ENCODE results near the gene TPM4.

Gene TPM4

GRCh38 chr19:16035601-16036297, 40.5 kb upstream of the TPM4 start:
- no peaks in the 10 kb centered on the region for H3K9me3 ChIP-seq (ENCODE audit: control insufficient read depth, low read length)
- no peaks in the 10 kb centered on the region for H3K27me3 ChIP-seq (replicated peaks; ENCODE audit: control insufficient read depth, insufficient read depth, low read length)
- DNase-seq (ENCODE audit: low read depth): no peak
- H3K36me3 ChIP-seq (ENCODE audit: control insufficient read depth, insufficient read depth, low read length, severe bottlenecking): no peaks in the 10 kb centered on the region
- no peak overlapping the region for H3K4me3 ChIP-seq (ENCODE audit: low read length)
- H3K9ac ChIP-seq (ENCODE audit: low read length): no peak overlapping the region
- H3K4me1 ChIP-seq (ENCODE audit: control insufficient read depth, insufficient read depth, low read length): peaks cover 8% of the 10 kb centered on the region

DNA sequence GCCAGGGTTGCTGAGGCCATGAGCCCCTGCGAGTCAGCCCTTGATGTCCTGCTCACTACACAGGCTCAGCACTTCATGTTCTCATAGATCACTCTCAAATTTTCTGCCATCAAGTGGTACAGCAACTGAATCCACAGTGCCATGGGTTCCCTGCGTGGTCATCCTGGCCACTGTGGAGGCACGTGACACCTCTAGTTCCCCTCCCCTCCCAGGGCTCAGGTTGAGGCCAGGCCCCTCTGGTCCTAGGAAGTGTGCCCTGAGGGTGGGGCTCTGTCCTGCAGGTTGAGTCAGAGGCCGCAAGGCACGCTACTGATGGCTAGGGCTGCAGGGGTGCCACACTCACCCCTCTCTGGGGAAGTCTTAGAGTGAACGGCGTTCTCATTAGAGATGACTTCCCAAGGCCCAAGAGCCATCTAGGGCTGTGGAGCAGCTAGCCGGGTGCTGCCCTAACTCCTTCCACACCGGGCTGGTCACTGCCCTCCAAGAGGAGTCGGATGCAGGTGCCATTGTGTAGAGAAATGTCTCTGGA, 39.8 kb upstream of the TPM4 start:
- H3K4me1 ChIP-seq (ENCODE audit: control insufficient read depth, insufficient read depth, low read length): peaks cover 14% of the 10 kb centered on the region
- no peak for DNase-seq (ENCODE audit: low read depth)
- no peaks in the 10 kb centered on the region for H3K27me3 ChIP-seq (replicated peaks; ENCODE audit: control insufficient read depth, insufficient read depth, low read length)
- H3K9ac ChIP-seq (ENCODE audit: low read length): no peak overlapping the region
- H3K4me3 ChIP-seq (ENCODE audit: low read length): no peak overlapping the region
- no peaks in the 10 kb centered on the region for H3K9me3 ChIP-seq (ENCODE audit: control insufficient read depth, low read length)
- no peaks in the 10 kb centered on the region for H3K36me3 ChIP-seq (ENCODE audit: control insufficient read depth, insufficient read depth, low read length, severe bottlenecking)

DNA sequence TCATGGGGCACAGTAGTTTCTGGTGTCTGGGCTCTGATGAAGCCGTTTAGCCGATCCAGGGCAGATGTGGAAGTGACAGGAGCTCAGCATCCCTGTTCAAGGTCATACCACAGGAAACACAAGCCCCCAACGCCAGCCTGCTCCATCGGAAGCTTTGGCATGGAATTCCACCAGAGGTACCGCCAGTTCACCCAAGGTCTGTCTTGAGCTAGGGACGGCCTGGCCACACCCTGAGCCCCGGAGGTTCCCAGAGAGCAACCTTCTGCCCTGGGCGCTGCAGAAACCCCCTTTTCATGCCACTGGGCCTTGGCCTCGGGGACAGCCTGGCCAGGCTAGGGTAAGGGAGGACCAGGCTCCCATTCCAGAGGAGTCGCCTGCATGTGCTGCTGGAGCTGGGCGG, 39.4 kb upstream of the TPM4 start:
- DNase-seq (ENCODE audit: low read depth): no peak
- no peak overlapping the region for H3K9ac ChIP-seq (ENCODE audit: low read length)
- H3K27me3 ChIP-seq (replicated peaks; ENCODE audit: control insufficient read depth, insufficient read depth, low read length): no peaks in the 10 kb centered on the region
- no peaks in the 10 kb centered on the region for H3K9me3 ChIP-seq (ENCODE audit: control insufficient read depth, low read length)
- no peaks in the 10 kb centered on the region for H3K36me3 ChIP-seq (ENCODE audit: control insufficient read depth, insufficient read depth, low read length, severe bottlenecking)
- peaks cover 17% of the 10 kb centered on the region for H3K4me1 ChIP-seq (ENCODE audit: control insufficient read depth, insufficient read depth, low read length)
- no peak overlapping the region for H3K4me3 ChIP-seq (ENCODE audit: low read length)

DNA sequence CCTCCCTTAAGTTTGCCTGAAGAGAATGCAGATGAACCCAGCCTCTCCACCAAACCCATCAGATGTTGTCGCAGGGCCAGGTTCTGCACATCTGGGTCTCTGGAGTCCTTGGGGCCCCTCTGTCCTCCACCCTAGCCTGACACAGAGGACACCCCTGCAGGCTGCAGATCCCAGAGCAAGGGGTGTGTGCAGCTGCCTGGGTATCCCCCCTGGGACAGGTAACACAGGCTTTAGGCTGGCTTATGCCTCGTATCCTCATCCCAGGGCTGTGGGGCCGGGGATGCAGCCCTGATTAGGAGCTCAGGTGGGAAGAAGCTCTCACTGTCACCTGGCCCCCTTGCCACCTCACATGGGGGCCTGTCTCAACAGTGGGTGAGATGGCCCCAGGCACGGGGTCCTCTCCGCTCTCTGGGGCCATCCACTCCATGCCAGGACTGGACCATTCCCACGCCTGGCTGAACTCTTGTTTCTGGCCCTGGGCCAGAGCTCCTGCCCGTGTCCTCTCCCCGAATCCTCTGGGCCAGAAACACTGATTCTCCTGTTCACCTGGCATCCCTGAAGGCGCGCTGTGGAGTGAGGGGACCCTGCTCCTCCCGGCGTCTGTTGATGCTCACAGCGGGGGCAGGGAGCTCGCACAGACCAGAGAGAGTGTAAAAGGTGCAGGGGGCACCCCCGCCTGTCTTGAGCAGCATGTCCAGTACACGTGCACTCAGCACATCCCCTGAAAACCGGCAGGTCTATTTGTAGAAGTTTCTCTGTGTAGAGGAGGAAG, 38.7 kb upstream of the TPM4 start:
- Histone ChIP-seq H3K4me1 (ENCODE audit: control insufficient read depth, insufficient read depth, low read length) (peaks cover 19% of the 10 kb centered on the region), H3K4me3 (ENCODE audit: low read length) (no peak overlapping the region), H3K36me3 (ENCODE audit: control insufficient read depth, insufficient read depth, low read length, severe bottlenecking) (no peaks in the 10 kb centered on the region), H3K9ac (ENCODE audit: low read length) (no peak overlapping the region), H3K27me3 (replicated peaks; ENCODE audit: control insufficient read depth, insufficient read depth, low read length) (no peaks in the 10 kb centered on the region), H3K9me3 (ENCODE audit: control insufficient read depth, low read length) (no peaks in the 10 kb centered on the region)
- no peak for DNase-seq (ENCODE audit: low read depth)

DNA sequence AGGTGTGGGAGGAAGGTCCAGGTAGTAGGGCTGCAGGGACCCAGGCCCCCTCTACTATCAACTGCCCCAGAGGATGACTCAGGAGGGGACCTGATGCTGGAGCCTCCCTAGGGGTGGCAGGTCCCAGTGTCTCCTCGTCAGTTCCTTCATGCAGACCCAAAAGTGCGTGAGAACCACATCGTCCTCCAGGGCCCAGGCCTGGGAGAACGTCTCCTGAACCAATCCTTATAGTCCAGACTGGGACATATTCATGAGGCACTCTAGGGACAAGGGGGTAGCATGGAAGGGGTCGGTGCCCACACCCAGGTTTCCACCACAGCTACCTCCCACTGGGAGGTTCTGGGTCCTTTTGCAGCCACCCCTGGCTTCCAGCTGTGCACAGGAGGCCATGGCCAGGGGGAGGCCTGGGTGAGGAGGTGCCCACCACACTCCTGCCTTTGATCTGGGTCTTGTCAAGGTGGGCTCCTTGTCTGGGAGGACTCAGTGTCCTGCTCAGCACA, 38.0 kb upstream of the TPM4 start:
- H3K9ac ChIP-seq (ENCODE audit: low read length): no peak overlapping the region
- H3K36me3 ChIP-seq (ENCODE audit: control insufficient read depth, insufficient read depth, low read length, severe bottlenecking): no peaks in the 10 kb centered on the region
- no peak overlapping the region for H3K4me3 ChIP-seq (ENCODE audit: low read length)
- DNase-seq (ENCODE audit: low read depth): no peak
- no peaks in the 10 kb centered on the region for H3K9me3 ChIP-seq (ENCODE audit: control insufficient read depth, low read length)
- H3K27me3 ChIP-seq (replicated peaks; ENCODE audit: control insufficient read depth, insufficient read depth, low read length): no peaks in the 10 kb centered on the region
- H3K4me1 ChIP-seq (ENCODE audit: control insufficient read depth, insufficient read depth, low read length): peaks cover 19% of the 10 kb centered on the region

DNA sequence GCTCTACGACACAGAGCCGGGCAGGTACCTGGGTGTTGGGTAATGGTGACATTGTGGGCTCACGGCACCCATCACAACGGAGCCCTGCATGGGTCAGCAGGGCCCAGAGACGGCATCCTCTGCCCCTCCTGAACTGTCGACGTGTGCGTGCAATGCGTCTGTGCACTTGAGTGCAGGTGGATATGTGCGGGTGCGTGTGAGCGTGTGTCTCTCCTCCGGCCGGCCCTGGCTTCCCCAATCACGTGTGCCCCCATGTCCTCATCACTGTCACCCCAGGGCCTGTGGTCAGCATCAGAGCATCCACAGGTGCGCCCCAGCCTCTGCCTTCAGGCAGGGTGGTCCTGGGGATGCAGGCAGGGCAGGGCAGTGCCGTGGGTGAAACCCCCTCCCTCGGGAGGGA, 37.2 kb upstream of the TPM4 start:
- no peak overlapping the region for H3K4me3 ChIP-seq (ENCODE audit: low read length)
- H3K9ac ChIP-seq (ENCODE audit: low read length): no peak overlapping the region
- H3K27me3 ChIP-seq (replicated peaks; ENCODE audit: control insufficient read depth, insufficient read depth, low read length): no peaks in the 10 kb centered on the region
- peaks cover 19% of the 10 kb centered on the region for H3K4me1 ChIP-seq (ENCODE audit: control insufficient read depth, insufficient read depth, low read length)
- H3K9me3 ChIP-seq (ENCODE audit: control insufficient read depth, low read length): no peaks in the 10 kb centered on the region
- DNase-seq (ENCODE audit: low read depth): no peak
- no peaks in the 10 kb centered on the region for H3K36me3 ChIP-seq (ENCODE audit: control insufficient read depth, insufficient read depth, low read length, severe bottlenecking)

- no peaks in the 10 kb centered on the region for H3K9me3 ChIP-seq (ENCODE audit: control insufficient read depth, low read length)
- H3K36me3 ChIP-seq (ENCODE audit: control insufficient read depth, insufficient read depth, low read length, severe bottlenecking): no peaks in the 10 kb centered on the region
- no peak overlapping the region for H3K4me3 ChIP-seq (ENCODE audit: low read length)
- H3K27me3 ChIP-seq (replicated peaks; ENCODE audit: control insufficient read depth, insufficient read depth, low read length): no peaks in the 10 kb centered on the region
- H3K9ac ChIP-seq (ENCODE audit: low read length): no peak overlapping the region
- H3K4me1 ChIP-seq (ENCODE audit: control insufficient read depth, insufficient read depth, low read length): peaks cover 19% of the 10 kb centered on the region
- DNase-seq (ENCODE audit: low read depth): no peak
These were observed 36.8 kb upstream of the TPM4 start for GRCh38 chr19:16039545-16039944.

DNA sequence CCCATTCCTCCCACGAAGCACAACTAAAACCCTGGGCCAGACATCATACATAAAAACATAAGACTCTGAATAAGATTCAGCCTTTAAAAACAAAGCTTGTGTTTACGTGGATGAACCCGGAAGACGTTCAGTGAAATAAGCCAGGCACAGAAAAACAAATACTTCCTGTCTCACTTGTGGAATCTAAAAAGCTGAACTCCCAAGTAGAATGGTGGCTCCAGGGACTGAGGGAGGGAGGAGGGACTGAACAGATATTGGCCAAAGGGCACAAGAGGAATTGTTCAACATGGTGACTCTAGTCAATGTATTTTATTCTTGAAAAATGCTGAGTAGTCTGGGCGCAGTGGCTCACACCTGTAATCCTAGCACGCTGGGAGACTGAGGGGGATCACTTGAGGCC, 35.7 kb upstream of the TPM4 start:
- H3K27me3 ChIP-seq (replicated peaks; ENCODE audit: control insufficient read depth, insufficient read depth, low read length): no peaks in the 10 kb centered on the region
- DNase-seq (ENCODE audit: low read depth): peak; percentile 58
- H3K9me3 ChIP-seq (ENCODE audit: control insufficient read depth, low read length): no peaks in the 10 kb centered on the region
- H3K4me1 ChIP-seq (ENCODE audit: control insufficient read depth, insufficient read depth, low read length): peaks cover 19% of the 10 kb centered on the region
- H3K4me3 ChIP-seq (ENCODE audit: low read length): peak overlapping the region; percentile 58
- no peaks in the 10 kb centered on the region for H3K36me3 ChIP-seq (ENCODE audit: control insufficient read depth, insufficient read depth, low read length, severe bottlenecking)
- peak overlapping the region; percentile 72 for H3K9ac ChIP-seq (ENCODE audit: low read length)

DNA sequence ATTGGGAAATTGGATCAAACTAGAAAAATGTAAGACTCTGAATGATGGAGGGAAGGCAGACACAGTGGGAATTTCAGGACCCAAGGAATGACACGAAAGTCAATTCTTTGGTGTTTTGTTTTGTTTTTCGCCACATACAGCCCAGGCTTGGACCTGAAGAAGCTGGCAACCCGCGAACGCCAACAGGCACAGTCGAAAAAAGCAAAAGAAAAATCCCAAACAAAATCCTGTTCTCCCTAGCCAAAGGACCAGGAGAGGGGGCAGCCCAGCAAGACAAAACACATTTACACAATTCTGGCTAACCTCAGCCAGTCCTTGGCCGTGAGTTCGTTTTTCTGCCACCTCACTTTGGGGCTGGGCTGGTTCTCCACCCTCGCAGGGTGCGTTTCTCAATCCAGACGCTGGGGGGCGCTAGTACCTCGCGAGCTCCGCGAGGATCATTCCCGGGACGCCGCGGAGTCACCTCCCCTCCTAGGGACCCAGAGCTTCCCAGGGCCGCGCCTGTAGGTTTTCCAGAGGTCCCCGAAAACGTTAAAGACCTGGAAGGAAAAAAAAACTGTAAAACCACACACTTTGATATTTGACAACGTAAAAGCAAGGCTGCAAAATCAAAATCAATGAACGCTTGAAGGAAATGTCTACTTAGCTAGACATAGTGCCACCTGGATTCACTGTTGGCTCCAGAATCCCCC, 34.9 kb upstream of the TPM4 start:
- H3K9me3 ChIP-seq (ENCODE audit: control insufficient read depth, low read length): no peaks in the 10 kb centered on the region
- peak overlapping the region; percentile 58 for H3K4me3 ChIP-seq (ENCODE audit: low read length)
- no peaks in the 10 kb centered on the region for H3K27me3 ChIP-seq (replicated peaks; ENCODE audit: control insufficient read depth, insufficient read depth, low read length)
- H3K4me1 ChIP-seq (ENCODE audit: control insufficient read depth, insufficient read depth, low read length): peaks cover 19% of the 10 kb centered on the region
- H3K36me3 ChIP-seq (ENCODE audit: control insufficient read depth, insufficient read depth, low read length, severe bottlenecking): no peaks in the 10 kb centered on the region
- H3K9ac ChIP-seq (ENCODE audit: low read length): peak overlapping the region; percentile 72
- peak; percentile 94 for DNase-seq (ENCODE audit: low read depth)

- Histone ChIP-seq H3K36me3 (ENCODE audit: control insufficient read depth, insufficient read depth, low read length, severe bottlenecking) (no peaks in the 10 kb centered on the region), H3K27me3 (replicated peaks; ENCODE audit: control insufficient read depth, insufficient read depth, low read length) (no peaks in the 10 kb centered on the region), H3K4me3 (ENCODE audit: low read length) (peak overlapping the region; percentile 58), H3K4me1 (ENCODE audit: control insufficient read depth, insufficient read depth, low read length) (peaks cover 19% of the 10 kb centered on the region), H3K9me3 (ENCODE audit: control insufficient read depth, low read length) (no peaks in the 10 kb centered on the region), H3K9ac (ENCODE audit: low read length) (peak overlapping the region; percentile 72)
- no peak for DNase-seq (ENCODE audit: low read depth)
These were observed 34.3 kb upstream of the TPM4 start for GRCh38 chr19:16041991-16042386.

GRCh38 chr19:16042533-16043085, 33.7 kb upstream of the TPM4 start:
- Histone ChIP-seq H3K4me1 (ENCODE audit: control insufficient read depth, insufficient read depth, low read length) (peaks cover 19% of the 10 kb centered on the region), H3K9ac (ENCODE audit: low read length) (no peak overlapping the region), H3K27me3 (replicated peaks; ENCODE audit: control insufficient read depth, insufficient read depth, low read length) (no peaks in the 10 kb centered on the region), H3K9me3 (ENCODE audit: control insufficient read depth, low read length) (no peaks in the 10 kb centered on the region), H3K4me3 (ENCODE audit: low read length) (no peak overlapping the region), H3K36me3 (ENCODE audit: control insufficient read depth, insufficient read depth, low read length, severe bottlenecking) (no peaks in the 10 kb centered on the region)
- no peak for DNase-seq (ENCODE audit: low read depth)

Data from adipocyte (in vitro differentiated cells).